Right ventricle myocardium superior (tissue), 1 donor: ENCODE results near the gene STPG1. TPM values are rescaled to one million over a fixed set of nuclear protein-coding genes. Genes with fewer than 3 reads are reported as not detected.
"Not testable (repeated sequence)": the region's sequence is repeated elsewhere in the genome, so short reads cannot be mapped to it uniquely, and the experiment has no call there.

Experiments used
- ATAC-seq: fragments of 200-7000 bp; cut with Tn5 transposase; one replicate; pipeline ENCODE4 v1.9.1; 2020; ENCODE audit warnings: mild to moderate bottlenecking; ENCODE audit not compliant: poor library complexity
- DNase-seq: peaks from one replicate; pipeline ENCODE4 v3.0.0-alpha.2; 2020
- intact Hi-C: fragments of 100-400 bp; cut with DNase I; formaldehyde crosslinking; loops from one replicate; pipeline ENCODE4 v1.11.2; 2022
- long read RNA-seq: library from polyadenylated mRNA; unstranded; transcript quantifications from one replicate; pipeline ENCODE4 v2.0.0, GENCODE V29; 2021
- total RNA-seq: library from RNA; stranded (reverse); fragmentation: NEBNext Ultra II Directional; extraction: Animal tissue kit (Norgen Biotek cat#: 25700); gene quantifications from one replicate; pipeline ENCODE4 v1.2.1, GENCODE V29; 2021
- donor health status: DM: no; HTN: yes; CAD: no; lungs with severe emphysema.

STPG1 gene, protein sequence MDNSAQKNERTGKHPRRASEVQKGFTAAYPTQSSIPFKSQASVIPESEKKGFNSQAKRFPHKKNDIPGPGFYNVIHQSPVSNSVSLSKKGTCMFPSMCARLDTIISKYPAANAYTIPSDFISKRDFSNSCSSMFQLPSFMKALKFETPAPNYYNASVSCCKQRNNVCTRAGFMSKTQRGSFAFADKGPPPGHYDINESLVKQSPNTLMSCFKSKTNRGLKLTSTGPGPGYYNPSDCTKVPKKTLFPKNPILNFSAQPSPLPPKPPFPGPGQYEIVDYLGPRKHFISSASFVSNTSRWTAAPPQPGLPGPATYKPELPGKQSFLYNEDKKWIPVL
- 5.6 TPM for total RNA-seq
- long read RNA-seq, full-length matches to known transcripts, result 7 of 13 reads
- long read RNA-seq, partial matches to known transcripts, result 4 of 13 reads
- long read RNA-seq, other reads (novel, unspliced or antisense), result 2 of 13 reads

- DNase-seq (peak; percentile 85), ATAC-seq (peak; percentile 80)
- intact Hi-C loops, result no loop called here
Measured at GRCh38 chr1:24413350-24414163, at the start of gene STPG1. STPG1 (minus strand) TSS chr1:24413782; CDS start chr1:24401388, 12,394 bp downstream.

DNA sequence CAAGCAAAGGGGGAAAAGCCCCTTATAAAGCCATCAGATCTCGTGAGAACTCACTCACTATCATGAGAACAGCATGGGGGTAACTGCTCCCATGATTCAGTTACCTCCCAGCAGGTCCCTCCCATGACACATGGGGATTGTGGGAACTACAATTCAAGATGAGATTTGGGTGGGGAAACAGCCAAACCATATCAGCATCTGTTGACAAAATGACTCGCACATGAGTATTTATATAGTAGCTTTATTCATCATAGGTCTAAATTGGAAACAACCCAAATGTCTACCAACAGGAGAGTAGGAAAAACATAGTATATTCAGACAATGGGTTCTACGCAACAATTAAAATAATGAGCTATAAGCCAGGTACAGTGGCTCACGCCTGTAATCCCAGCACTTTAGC, 48.5 kb upstream of the STPG1 start:
- DNase-seq, intact Hi-C loops, ATAC-seq: not testable (repeated sequence)

GRCh38 chr1:24459551-24460266, 46.1 kb upstream of the STPG1 start:
- DNase-seq, result no peak

GRCh38 chr1:24457866-24458265, 44.3 kb upstream of the STPG1 start:
- intact Hi-C loops, result no loop called here
- ATAC-seq (no peak), DNase-seq (no peak)

More at GRCh38 chr1:24459551-24460266, 46.1 kb upstream of the STPG1 start:
- intact Hi-C loops, result no loop called here
- no peak for ATAC-seq

DNA sequence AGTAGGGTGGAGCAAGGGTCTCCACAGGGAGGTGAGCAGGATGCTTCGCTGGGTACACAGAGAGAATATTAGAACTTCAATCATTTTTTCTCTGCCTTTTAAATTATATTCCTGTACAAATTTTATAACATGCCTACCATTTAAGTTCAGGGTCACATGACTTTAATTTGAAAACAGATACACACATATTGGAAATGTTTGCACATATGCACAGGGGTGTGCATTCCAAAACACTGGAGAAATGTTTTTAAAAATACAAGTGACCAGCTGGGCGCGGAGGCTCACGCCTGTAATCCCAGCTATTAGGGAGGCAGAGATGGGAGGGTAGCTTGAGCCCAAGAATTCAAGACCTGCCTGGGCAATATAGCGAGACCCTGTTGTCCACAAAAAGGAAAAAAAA, 41.7 kb upstream of the STPG1 start:
- intact Hi-C loops, result no loop called here
- no peak for ATAC-seq

DNA sequence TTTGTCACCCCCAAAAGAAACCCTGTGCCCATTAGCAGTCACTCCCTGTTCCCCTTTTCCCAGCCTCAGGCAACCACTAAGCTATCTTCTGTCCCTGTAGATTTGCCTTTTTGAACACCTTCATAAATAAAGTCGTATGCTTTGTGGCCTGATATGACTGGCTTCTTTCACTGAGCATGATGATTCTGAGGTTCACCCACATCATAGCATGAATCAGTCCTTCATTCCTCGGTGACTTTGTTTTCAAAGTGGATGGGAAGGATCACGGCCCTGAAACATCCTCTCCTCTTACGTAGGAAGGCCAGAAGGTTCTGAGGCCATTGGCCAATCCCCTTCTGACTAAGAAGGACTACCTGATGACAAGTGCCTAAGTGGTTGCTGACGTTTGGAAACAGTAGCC, 41.1 kb upstream of the STPG1 start:
- DNase-seq (no peak), ATAC-seq (no peak)
- intact Hi-C loops, result no loop called here

More for the DNA sequence above, 41.7 kb upstream of the STPG1 start:
- DNase-seq, result no peak

- DNase-seq (no peak), ATAC-seq (no peak)
- intact Hi-C loops, result no loop called here
Measured at GRCh38 chr1:24452922-24453485, 39.4 kb upstream of the STPG1 start.

DNA sequence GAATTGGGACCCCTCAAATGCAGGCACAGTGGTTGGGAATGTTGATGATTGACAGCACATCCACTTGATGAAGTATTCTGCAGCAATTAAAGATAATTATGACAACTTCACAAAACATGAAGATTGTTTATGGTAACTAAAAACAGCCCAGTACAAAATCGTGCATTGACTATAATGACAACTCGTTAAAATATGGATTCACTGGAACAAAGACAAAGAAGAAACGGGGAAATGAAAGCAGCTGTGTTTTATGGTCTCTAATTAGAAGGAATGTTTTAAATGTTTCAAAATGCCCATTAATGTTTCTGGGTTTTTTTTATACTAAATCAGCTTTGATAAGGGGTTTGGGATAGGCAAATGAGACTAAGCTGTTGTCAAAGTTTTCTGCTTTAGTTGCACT, 38.2 kb upstream of the STPG1 start:
- intact Hi-C loops, result no loop called here
- DNase-seq (no peak), ATAC-seq (no peak)

- no peak for ATAC-seq
- intact Hi-C loops, result no loop called here
Measured at GRCh38 chr1:24450857-24451397, 37.3 kb upstream of the STPG1 start.

DNA sequence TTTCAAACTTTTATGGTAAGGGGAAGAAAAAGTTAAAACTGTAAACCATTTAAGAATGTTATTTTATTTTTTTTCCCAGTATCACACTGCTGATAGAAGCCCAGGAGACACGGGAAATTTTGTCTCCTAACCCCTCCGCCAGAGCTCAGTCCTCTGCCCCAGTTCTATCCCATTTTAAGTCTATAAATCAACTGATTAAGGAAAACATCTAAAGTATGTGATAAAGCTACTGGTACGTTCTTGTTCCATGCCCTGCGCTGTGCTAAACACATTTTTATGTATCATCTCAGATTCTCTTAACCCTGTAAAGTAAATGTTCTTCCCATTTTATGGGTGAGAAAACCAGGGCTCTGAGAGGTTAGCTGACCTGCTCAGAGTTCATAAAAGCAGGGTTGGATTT, 36.7 kb upstream of the STPG1 start:
- intact Hi-C loops, result no loop called here
- no peak for ATAC-seq
- no peak for DNase-seq

More at GRCh38 chr1:24450857-24451397, 37.3 kb upstream of the STPG1 start:
- no peak for DNase-seq

GRCh38 chr1:24446446-24446845, 32.9 kb upstream of the STPG1 start:
- DNase-seq, intact Hi-C loops, ATAC-seq: not testable (repeated sequence)

- DNase-seq (no peak), ATAC-seq (no peak)
- intact Hi-C loops, result no loop called here
Measured at GRCh38 chr1:24443241-24443656, 29.7 kb upstream of the STPG1 start.

DNA sequence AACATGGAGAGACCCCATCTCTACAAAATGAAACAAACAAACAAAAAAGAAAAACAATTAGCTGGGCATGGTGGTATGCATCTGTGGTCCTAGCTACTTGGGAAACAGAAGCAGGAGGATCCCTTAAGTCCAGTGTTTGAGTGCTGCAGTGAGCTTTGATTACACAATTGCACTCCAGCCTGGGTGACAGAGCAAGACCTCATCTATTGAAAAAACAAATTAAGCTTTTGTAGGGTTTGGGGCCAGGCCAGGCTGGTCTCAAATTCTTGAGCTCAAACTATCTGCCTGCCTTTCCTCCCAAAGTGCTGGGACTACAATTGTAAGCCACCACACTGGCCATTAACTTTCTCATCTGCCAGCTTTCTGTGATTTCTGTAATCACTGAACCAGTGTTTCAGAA, 29.2 kb upstream of the STPG1 start:
- no peak for DNase-seq
- intact Hi-C loops, result no loop called here
- ATAC-seq, result no peak

- DNase-seq (no peak), ATAC-seq (no peak)
- intact Hi-C loops, result no loop called here
Measured at GRCh38 chr1:24441996-24442668, 28.6 kb upstream of the STPG1 start.

DNA sequence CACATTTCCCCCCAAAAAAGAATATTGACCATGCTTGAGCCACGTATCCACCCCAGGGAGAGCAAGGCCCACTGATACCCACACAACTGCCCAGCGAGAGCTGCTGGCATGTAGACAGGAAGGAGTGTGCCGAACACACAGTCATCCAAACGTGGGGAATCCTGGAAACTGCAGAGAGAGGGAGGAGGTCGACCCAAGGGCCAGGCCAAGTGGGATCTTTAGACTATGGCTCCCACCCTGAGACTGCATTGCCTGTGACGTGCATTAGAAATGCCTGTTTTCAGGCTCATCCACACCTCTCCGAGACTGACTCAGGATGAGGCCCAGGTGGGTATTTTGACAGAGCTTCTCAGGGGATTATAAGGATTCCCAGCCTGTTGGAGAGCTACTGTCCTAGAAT, 27.9 kb upstream of the STPG1 start:
- ATAC-seq, result no peak
- intact Hi-C loops, result no loop called here
- no peak for DNase-seq

- intact Hi-C loops, result no loop called here
- ATAC-seq, result no peak
- no peak for DNase-seq
Measured at GRCh38 chr1:24440436-24440835, 26.9 kb upstream of the STPG1 start.

GRCh38 chr1:24438423-24438901, 24.9 kb upstream of the STPG1 start:
- DNase-seq (peak; percentile 74), ATAC-seq (peak; percentile 87)
- intact Hi-C loops, result no loop called here
